Stimulated activated CD4-positive, alpha-beta T cell treated with anti-CD3 and anti-CD28 coated beads, Interleukin-4, amount 100 ng/mL, for 24 hours (primary cell): ENCODE results near the gene CALHM4.
"Not testable (repeated sequence)": the region's sequence is repeated elsewhere in the genome, so short reads cannot be mapped to it uniquely, and the experiment has no call there.

ENCODE experiments used
- DNase-seq: peaks from one replicate; pipeline ENCODE4 v3.0.0-alpha.2; 2020

The CALHM4 gene

GRCh38 chr6:116578335-116578734 lies 24.8 kb downstream of the CALHM4 start:
- no peak for DNase-seq

GRCh38 chr6:116579143-116579542 lies 25.6 kb downstream of the CALHM4 start:
- DNase-seq, result no peak

- DNase-seq, result no peak
Measured at GRCh38 chr6:116580198-116580597, 26.6 kb downstream of the CALHM4 start.

GRCh38 chr6:116586276-116586675 lies 32.7 kb downstream of the CALHM4 start:
- DNase-seq, result no peak

GRCh38 chr6:116586738-116587137 lies 33.2 kb downstream of the CALHM4 start:
- no peak for DNase-seq

- DNase-seq, result no peak
Measured at GRCh38 chr6:116595247-116595646, 41.7 kb downstream of the CALHM4 start.

GRCh38 chr6:116596815-116597214 lies 43.3 kb downstream of the CALHM4 start:
- DNase-seq, result no peak

GRCh38 chr6:116603916-116604315 lies 50.4 kb downstream of the CALHM4 start:
- not testable (repeated sequence) for DNase-seq

GRCh38 chr6:116604868-116605267 lies 51.3 kb downstream of the CALHM4 start:
- DNase-seq, result not testable (repeated sequence)

- DNase-seq, result no peak
Measured at GRCh38 chr6:116605935-116606334, 52.4 kb downstream of the CALHM4 start.
